NCI-H1694 (cell line): ENCODE results near the gene PIK3C2A.

Source experiments
- DNase-seq: peaks from one replicate; lab custom pipeline; 2025; lab: John Stamatoyannopoulos, UW

The PIK3C2A gene

DNA sequence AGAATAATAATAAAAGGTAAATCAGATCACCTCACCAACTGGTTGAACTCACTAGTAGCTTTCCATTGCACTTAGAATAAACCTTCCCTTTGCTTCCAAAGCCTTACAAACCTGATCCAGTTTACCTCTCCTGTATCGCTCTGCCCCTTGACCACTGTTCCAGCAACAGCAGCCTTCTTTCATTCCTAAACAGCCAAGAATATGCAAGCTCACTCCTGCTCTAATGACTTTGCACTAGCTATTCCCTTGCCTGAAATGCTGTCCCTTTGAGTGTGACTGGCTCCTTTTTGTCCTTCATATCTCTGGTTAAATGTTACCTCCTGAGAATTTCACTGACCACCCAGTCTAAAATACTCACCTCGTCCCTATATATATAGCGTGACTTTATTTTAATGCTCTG lies 9.6 kb upstream of the PIK3C2A start:
- no peak for DNase-seq

DNA sequence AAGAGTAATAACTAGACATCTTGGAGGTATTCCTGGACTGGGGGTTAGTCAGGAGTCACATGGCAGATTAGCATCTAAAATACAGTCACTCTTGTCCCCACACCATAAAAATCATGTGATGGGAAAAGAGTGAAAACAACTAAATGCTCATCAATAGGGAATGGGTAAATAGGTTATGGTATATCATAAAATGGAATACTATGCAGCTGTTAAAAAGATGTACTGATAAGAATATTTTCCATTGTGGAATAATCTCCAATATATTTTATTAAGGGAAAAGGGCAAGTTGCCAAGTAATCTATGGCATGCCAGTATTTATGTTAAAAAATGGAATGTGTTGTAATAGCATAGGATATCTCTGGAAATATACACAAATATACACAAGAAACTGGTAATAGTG lies 6.6 kb upstream of the PIK3C2A start:
- no peak for DNase-seq

DNA sequence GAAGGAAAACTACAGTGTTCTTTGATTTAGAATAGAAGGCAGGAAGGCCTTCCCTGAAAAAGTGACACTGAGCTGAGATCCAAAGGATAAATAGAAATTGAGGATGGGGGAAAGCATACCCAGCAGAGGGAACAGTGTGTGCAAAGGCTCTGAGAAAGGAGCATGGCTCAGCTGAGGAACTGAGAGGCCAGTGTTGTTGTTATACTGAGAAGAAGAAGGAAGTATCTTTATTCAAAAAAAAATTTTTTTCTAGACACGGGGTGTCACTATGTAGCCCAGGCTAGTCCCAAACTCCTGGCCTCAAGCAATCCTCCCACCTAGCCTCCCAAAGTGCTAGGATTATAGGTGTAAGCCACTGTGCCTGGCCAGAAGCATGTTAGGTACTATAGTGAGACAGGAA lies 3.5 kb upstream of the PIK3C2A start:
- no peak for DNase-seq

DNA sequence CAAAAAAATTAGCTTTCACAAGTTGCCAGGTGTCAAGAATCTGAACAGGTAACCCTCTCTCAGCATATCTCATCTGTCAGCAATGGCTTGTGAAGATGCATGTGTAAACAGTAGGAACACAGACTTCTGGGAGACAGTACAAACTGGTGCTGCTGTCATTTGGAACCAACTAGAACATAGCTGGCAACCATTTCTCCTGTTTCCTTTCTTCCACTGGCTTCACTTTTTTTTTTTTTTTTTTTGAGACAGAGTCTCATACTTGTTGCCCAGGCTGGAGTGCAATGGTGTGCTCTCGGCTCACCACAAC lies 2.1 kb upstream of the PIK3C2A start:
- no peak for DNase-seq

DNA sequence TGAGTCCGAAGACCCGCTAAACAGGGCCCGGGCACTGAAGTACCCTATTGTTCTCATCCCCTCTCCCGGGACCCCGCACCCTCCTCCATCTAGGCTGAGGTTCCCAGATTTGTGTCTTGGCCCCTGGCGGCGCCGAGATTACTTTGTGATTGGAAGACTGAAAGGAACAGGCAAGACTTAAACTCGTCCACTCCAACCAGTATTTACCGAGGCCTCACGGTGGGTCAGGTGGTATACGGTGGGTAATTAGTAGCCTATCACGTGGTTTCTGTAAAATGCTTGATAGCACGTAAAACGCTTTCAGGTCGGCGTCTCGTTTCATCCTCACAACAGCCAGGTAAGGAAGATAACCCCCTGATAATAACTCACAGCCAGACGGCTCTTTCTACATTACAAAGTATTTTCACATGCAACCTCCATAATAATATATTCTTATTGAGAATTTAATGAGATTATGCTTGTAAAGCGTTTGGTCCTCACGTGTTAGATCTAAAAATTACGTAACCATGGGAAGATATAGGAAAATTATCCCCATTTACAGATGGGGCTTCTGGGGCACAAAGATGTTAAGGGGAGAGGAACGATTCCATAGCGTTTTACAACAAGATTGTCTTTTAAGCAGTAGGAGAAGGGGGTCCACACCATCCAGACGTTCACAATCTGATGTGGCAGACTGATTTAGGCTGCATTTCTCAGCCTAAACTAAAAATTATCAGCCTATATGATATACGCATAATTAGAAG lies 642 bp upstream of the PIK3C2A start:
- DNase-seq: peak; percentile 46

DNA sequence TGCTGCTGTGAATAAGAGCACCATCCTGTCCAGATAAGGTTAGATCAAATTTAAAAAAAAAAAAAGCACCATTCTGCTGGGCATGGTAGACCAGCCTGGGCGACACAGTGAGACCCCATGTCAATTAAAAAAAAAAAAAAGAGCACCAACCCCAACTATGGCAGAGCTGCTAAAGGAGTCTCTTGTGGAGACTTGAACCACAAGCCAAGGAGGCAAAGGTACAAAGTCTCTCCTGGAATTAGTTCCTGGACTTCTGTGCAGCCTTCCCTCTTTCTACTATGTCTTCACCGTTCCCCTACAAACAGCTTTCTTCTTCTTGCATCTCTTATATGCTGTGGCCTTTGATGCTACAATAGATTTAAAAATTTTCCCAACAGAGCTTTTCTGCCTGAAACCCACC lies 1.3 kb downstream of the PIK3C2A start:
- DNase-seq: no peak

DNA sequence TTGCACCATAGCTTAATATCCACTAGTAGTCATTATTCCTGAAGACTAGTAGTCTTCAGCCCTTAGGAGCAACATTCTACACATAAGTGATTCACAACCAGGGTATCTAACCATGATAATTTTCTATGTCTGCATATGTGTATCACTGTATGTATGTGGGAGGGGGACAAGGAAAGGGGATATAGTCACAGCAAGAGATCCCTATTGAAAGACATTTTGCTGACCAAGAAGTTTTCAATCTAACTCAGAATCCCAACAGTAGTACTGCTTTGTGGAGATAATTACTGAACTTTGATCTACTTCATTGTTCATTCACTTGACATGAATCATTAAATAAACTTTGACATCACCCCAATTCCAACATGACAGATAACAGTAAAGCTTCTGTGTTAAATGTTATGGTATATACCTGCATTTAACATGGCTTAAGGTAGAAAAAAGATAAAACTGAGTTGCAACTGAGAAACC lies 10.3 kb downstream of the PIK3C2A start:
- DNase-seq: no peak

DNA sequence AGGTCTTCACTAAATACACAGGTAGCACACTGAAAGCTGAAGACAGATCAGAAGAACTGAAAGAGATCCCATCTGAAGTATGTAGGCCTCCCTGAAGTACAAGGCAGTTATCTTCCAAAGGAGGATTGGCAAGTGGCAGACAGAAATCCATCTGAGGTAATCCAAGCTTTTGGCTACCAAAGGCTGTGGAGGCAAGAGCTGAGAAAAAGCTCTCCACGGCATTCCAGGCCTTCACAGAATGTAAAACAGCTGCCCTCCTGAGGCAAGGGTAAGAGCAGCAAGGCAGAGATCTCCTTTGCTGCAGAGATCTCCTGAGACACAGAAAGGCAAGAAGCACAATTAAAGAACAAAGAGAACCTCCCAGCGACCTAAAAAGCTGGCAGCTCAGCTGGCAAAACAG lies 19.1 kb downstream of the PIK3C2A start:
- DNase-seq: no peak

DNA sequence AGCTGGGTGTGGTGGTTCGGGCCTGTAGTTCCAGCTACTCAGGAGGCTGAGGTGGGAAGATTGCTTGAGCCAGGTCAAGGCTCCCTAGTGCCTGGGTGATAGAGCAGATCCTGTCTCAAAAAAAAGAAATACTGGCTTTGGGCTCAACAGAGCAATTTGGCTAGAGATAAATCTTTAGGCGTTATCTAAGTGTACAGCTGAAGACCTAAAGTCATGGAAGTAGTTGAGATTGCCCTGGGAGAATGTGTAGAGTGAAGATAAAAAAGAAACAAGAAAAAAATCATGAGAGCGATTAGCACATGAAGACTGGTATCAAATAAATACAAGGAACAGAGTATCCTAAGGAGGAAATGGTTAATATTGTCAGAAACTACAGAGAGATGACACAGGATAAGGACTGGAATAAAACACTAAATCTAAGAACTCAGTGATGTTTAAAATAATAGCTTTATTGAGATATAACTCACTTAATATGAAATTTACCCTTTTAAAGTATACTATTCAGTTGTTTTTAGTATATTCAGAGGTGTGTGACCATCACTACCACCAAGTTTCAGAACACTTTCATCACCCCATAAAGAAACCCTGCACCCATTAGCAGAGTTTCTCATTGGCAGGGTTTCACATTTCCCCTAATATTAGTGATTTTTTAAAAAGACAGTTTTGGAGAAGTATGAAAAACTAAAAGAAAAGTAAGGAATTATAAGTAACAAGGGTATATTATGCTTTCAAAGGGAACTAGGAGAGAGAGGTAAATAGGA lies 20.7 kb downstream of the PIK3C2A start:
- DNase-seq: no peak

DNA sequence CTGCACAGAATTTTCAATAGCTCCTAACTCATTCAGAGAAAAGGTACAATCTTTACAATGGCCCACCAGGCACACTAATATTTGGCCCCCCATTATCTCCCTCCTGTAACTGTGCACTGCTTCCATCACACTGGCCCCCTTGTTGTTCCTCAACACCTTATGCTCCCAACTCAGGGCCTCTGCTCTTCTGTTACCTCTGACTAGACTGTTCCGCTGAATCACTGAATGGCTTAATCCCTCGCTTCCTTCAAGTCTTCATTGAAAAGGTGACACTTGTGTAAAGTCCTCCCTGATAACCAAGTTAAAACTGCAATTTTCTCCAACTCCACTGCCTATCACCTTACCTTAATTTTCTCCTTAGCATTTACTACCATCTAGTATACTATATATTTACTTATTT lies 21.8 kb downstream of the PIK3C2A start:
- DNase-seq: no peak

DNA sequence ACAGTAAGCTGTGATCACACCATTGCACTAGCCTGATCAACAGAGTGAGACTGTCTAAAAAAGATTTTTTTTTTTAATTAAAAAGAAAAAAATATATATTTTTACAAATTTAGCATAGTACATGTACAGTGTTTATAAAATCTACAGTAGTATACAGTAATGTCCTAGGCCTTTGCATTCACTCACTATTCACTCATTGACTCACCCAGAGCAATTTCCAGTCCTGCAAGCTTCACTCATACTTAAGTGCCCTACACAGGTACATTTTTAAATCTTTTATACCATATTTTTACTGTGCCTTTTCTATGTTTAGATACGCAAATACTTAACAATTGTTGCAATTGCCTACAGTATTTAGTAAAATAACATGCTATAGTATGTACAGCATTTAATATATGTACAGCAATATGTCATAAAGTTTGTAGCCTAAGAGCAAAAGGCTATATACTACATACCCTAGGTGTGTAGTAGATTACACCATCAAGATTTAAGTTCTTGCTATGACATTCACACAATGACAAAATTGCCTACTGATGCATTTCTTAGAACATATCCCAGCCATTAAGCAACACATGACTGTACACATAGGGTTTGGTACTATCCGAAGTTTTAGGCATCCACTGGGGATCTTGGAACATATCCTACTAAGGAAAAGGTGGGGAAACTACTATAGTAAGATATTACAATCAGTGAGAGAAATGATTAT lies 22.8 kb downstream of the PIK3C2A start:
- DNase-seq: no peak

DNA sequence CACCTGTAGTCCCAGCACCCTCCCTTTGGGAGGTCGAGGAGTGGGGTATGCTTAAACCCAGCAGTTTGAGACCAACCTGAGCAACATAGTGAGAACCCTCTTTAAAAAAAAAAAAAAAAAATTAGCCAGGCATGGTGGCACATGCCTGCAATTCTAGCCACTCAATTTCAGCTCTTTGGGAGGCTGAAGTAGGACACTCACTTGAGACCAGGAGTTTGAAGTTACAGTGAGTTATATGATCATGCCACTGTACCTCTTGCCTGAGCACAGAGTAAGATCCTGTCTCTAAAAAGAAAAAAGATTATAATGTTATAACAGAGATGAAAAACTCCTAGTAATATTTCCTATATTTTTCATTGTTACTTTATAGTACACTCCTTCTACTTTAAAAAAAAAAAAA lies 23.9 kb downstream of the PIK3C2A start:
- DNase-seq: no peak

DNA sequence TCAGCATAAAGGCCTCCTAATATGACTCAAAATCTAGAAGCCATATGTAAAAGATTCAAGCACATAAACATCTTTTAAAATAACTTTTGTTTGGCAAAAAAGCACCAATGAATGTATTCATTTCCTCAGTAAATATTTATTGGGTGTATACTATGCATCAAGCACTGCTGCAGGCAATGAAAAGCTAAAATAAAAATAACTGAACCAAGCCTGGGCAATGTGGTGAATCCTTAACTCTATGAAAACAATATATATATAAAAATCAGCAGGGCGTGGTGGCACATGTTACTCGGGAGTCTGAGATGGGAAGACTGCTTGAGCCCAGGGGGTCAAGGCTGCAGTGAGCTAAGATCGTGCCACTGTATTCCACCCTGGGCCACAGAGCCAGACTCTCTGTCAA lies 27.8 kb downstream of the PIK3C2A start:
- DNase-seq: no peak

DNA sequence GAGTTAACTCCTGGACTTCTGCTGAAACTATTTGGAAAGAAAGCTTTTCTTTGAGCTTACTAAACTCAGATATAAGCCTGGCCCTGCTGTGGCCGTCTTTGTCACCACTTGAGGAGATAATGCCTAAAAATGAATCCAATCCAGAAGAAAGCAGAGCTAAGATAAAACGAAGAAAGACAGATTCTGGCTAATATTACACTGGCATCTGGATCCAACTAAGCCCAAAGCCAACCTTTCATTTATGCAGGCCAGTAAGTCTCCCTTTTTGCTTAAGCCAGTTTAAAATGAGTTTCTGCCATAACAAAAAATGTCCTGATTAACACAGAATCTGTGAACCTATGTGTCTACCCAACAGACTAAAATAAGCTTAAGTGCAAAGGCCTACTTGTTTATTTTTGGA lies 34.5 kb downstream of the PIK3C2A start:
- DNase-seq: no peak

DNA sequence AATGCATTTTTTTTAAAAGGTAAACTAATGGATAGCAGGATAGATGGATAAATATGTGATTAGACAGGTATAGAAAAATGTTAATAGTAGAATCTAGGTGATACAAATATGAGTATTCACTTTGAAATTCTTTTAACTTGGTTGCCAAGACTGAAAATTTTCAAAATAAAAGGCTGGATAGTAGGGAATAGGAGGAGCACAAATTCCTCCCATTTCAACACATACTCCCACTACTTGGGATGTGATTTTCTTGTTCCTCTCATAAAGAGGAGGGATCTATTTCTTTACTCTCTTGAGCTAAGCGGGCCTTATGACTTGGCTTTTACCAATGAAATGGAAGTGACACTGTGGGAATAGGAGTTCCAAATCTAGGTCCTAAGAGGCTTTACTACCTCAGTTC lies 35.9 kb downstream of the PIK3C2A start:
- DNase-seq: no peak

DNA sequence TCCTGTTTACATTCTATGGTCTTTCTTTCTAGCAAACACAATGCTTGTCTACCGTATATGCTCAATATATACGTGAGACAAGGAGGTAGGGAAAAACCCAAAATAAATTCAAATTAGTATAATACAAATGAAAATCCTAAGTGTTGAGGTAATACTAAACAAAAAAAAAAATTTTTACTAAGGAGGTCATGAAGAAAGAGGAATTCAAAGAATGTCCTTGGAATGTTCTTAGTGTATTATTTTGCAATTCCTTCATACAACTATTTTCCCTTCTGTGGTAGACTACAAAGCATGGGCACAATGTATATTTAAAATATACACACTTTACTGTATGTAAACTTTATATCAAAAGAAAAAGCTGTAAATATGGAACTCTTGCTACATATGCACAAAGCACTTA lies 36.4 kb downstream of the PIK3C2A start:
- no peak for DNase-seq

DNA sequence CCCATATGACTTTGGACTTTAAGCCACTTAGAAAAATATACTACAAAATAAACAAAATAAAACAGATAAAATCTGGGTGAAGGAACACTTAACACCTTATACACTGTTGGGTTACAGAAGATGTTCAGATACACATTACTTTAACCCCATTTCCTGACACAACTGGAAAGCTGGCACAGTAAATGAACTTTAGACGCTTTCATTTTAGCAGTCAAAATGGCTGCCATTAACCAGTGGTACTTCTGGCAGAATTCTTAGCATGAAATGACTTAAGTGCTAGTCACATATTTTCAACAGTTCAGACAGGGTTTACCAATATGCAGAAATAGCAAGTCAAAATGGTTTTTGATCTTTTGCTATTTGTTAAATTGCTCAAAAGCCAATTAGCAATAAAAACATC lies 37.9 kb downstream of the PIK3C2A start:
- DNase-seq: no peak

DNA sequence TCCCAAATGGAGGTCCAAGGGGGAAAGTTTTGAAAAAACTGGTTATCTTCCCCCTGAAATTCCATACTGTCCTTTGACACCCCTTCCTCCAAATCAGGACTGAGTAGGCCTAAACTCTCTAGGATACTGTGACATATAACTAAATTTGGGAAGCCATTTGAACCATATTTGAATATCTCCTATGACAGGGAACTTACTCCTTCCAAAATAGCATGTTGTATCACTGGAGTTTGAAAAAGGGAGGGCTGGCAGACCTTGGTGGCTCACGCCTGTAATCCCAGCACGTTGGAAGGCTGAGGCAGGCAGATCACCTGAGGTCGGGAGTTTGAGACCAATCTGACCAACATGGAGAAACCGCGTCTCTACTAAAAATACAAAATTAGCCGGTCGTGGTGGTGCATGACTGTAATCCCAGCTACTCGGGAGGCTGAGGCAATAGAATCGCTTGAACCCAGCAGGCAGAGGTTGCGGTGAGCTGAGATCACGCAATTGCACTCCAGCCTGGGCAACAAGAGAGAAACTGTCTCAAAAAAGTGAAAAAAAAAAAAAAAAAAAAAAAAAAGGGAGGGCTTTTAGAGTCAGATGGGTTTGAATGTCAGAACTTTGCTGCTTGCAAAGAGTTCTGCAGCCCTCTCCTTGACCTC lies 42.4 kb downstream of the PIK3C2A start:
- DNase-seq: no peak

DNA sequence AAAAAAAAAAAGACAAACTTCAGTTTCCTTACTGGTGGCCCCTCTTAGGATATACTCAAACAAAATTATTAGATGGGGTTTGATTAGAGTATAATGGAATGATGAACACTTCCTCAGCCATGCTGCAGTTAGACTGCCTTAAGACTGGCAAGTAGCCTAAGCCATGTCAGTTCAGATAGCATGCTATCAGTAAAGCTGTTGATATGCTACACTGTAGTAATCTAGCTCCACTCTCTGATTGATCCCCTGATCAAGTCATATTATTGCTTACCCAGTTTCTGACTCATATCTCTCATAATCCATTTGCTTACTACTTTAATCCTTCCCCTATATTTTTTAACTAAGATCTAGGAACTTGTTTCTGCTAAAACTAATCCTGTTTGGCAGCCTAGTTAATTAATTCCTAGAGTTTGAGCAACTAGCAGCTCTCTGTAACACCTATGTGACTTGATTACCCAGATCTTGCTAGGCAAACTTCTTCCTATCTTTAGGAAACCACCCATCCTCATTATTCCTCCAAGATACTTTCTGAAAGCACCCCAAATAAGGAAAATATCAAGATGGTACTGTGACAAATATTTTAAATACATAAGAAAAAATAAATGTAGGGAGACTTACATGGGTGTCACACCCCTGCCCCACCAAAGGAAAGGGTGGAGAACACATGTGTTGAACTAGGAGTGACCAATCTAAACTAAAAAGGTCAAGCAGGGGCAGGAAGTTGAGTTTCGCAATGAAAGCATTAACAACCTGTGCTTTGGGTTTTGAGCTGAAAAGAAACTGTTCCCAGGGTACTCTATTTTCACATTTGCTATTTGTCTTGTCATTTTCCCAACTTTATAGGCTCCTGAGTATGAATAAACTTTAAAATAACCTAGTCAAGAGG lies 43.2 kb downstream of the PIK3C2A start:
- no peak for DNase-seq

DNA sequence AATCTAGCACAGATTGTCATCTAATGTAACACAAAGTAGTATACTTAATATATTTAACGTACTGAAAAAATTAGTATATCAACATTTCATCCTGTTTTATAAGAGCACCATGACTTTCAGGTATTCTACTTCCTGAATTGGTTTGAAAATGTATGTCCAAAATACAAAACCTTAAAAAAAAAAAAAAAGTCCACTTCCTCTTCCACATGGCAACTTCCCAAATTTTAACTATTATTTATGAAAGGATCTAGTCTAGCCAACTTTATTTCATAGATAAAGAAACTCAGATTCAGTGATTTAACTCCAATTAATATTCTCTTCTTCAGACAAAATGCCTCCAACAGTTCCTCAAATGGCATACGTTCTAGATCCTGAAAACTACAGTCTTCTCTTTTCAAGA lies 44.0 kb downstream of the PIK3C2A start:
- no peak for DNase-seq

DNA sequence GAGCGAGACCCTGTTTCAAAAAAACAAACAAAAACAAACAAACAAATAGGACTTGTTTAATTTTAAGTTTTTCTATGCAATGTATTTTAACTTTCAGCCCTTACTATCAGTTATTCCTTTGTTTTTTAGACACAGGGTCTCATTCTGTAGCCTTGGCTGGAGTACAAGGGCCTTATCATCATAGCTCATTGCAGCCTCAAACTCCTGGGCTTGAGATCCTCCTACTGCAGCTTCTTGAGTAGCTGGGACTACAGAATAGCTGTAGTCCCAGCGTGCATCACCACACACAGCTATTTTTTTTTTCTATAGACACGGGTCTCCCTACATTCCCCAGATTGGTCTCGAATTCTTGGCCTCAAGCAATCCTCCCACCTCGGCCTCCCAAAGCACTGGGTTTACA lies 44.5 kb downstream of the PIK3C2A start:
- DNase-seq: no peak

DNA sequence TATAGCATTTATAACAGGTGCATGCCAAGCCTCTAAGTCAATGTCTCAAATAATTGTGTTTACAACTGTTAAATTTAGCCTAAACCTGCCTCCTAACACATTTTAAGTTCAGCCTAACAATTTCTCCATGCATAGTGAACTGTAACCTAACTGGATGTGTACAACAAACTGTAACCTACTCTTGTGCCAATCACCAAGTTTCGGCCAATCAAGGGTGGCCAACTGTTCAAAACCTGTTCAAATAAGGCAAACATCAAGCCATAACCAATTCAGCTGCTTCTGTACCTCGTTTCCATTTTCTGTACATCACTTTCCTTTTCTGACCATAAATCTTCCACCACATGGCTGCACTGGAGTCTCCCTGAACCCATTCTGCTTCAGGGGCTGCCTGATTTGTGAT lies 45.4 kb downstream of the PIK3C2A start:
- no peak for DNase-seq
